Measurements from ENCODE around the gene CEACAM4.

The CEACAM4 gene

GRCh38 chr19:41591951-41592562 lies 34.8 kb downstream of the CEACAM4 start:
- no peaks in the 10 kb centered on the region for H3K9me2 ChIP-seq (ENCODE audit: low read depth, low read length)
- no peak overlapping the region for H3K27ac ChIP-seq (ENCODE audit: low read depth, low read length, poor library complexity, severe bottlenecking)
- no peaks in the 10 kb centered on the region for H4K20me1 ChIP-seq (ENCODE audit: insufficient read depth, low read length)
- no peak overlapping the region for H2AFZ ChIP-seq (ENCODE audit: low read length)
- H3K4me2 ChIP-seq (ENCODE audit: low read length): no peak overlapping the region
- no peaks in the 10 kb centered on the region for H3K36me3 ChIP-seq (ENCODE audit: insufficient read depth, low read length)
- H3K79me2 ChIP-seq (ENCODE audit: insufficient read depth, low read length): no peaks in the 10 kb centered on the region
- TF ChIP-seq, protein P1, sequence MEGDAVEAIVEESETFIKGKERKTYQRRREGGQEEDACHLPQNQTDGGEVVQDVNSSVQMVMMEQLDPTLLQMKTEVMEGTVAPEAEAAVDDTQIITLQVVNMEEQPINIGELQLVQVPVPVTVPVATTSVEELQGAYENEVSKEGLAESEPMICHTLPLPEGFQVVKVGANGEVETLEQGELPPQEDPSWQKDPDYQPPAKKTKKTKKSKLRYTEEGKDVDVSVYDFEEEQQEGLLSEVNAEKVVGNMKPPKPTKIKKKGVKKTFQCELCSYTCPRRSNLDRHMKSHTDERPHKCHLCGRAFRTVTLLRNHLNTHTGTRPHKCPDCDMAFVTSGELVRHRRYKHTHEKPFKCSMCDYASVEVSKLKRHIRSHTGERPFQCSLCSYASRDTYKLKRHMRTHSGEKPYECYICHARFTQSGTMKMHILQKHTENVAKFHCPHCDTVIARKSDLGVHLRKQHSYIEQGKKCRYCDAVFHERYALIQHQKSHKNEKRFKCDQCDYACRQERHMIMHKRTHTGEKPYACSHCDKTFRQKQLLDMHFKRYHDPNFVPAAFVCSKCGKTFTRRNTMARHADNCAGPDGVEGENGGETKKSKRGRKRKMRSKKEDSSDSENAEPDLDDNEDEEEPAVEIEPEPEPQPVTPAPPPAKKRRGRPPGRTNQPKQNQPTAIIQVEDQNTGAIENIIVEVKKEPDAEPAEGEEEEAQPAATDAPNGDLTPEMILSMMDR (IDR thresholded peaks at IDR 0.05; ENCODE audit: low read length): no peak
- no peak for TF ChIP-seq EZH2 (IDR thresholded peaks at IDR 0.05; ENCODE audit: borderline replicate concordance, low read length)
- no peaks in the 10 kb centered on the region for H3K4me1 ChIP-seq (ENCODE audit: insufficient read depth, low read length, severe bottlenecking)
- no peak overlapping the region for H3K9ac ChIP-seq (ENCODE audit: low read length)
- H3K4me3 ChIP-seq (ENCODE audit: low read depth, low read length, poor library complexity, severe bottlenecking): no peak overlapping the region
- no peaks in the 10 kb centered on the region for H3K9me3 ChIP-seq (ENCODE audit: low read length)
- H3F3A ChIP-seq (ENCODE audit: insufficient read depth, low read length): no peaks in the 10 kb centered on the region
- H3K27me3 ChIP-seq (ENCODE audit: insufficient read depth, low read length): no peaks in the 10 kb centered on the region

- H3K4me1 ChIP-seq (ENCODE audit: insufficient read depth, low read length, severe bottlenecking): no peaks in the 10 kb centered on the region
- H3K27me3 ChIP-seq (ENCODE audit: insufficient read depth, low read length): no peaks in the 10 kb centered on the region
- no peak for TF ChIP-seq EZH2 (IDR thresholded peaks at IDR 0.05; ENCODE audit: borderline replicate concordance, low read length)
- TF ChIP-seq, protein P1 (IDR thresholded peaks at IDR 0.05; ENCODE audit: low read length): no peak
- H3K9me2 ChIP-seq (ENCODE audit: low read depth, low read length): no peaks in the 10 kb centered on the region
- H4K20me1 ChIP-seq (ENCODE audit: insufficient read depth, low read length): no peaks in the 10 kb centered on the region
- H3K36me3 ChIP-seq (ENCODE audit: insufficient read depth, low read length): no peaks in the 10 kb centered on the region
- H3K27ac ChIP-seq (ENCODE audit: low read depth, low read length, poor library complexity, severe bottlenecking): no peak overlapping the region
- H3K79me2 ChIP-seq (ENCODE audit: insufficient read depth, low read length): no peaks in the 10 kb centered on the region
- no peak overlapping the region for H3K9ac ChIP-seq (ENCODE audit: low read length)
- no peak overlapping the region for H3K4me2 ChIP-seq (ENCODE audit: low read length)
- H3K9me3 ChIP-seq (ENCODE audit: low read length): no peaks in the 10 kb centered on the region
- H3K4me3 ChIP-seq (ENCODE audit: low read depth, low read length, poor library complexity, severe bottlenecking): no peak overlapping the region
- H3F3A ChIP-seq (ENCODE audit: insufficient read depth, low read length): no peaks in the 10 kb centered on the region
- H2AFZ ChIP-seq (ENCODE audit: low read length): no peak overlapping the region
These were observed 35.9 kb downstream of the CEACAM4 start for GRCh38 chr19:41590936-41591335.

GRCh38 chr19:41589371-41589770 lies 37.5 kb downstream of the CEACAM4 start:
- TF ChIP-seq EZH2 (IDR thresholded peaks at IDR 0.05; ENCODE audit: borderline replicate concordance, low read length): no peak
- TF ChIP-seq, protein P1 (IDR thresholded peaks at IDR 0.05; ENCODE audit: low read length): no peak
- Histone ChIP-seq H3K9me3 (ENCODE audit: low read length) (no peaks in the 10 kb centered on the region), H3K27me3 (ENCODE audit: insufficient read depth, low read length) (no peaks in the 10 kb centered on the region), H4K20me1 (ENCODE audit: insufficient read depth, low read length) (no peaks in the 10 kb centered on the region), H3K27ac (ENCODE audit: low read depth, low read length, poor library complexity, severe bottlenecking) (no peak overlapping the region), H3K79me2 (ENCODE audit: insufficient read depth, low read length) (no peaks in the 10 kb centered on the region), H3K4me3 (ENCODE audit: low read depth, low read length, poor library complexity, severe bottlenecking) (no peak overlapping the region), H3K4me2 (ENCODE audit: low read length) (no peak overlapping the region), H2AFZ (ENCODE audit: low read length) (no peak overlapping the region), H3K9me2 (ENCODE audit: low read depth, low read length) (no peaks in the 10 kb centered on the region), H3K9ac (ENCODE audit: low read length) (no peak overlapping the region), H3K36me3 (ENCODE audit: insufficient read depth, low read length) (no peaks in the 10 kb centered on the region), H3F3A (ENCODE audit: insufficient read depth, low read length) (no peaks in the 10 kb centered on the region), H3K4me1 (ENCODE audit: insufficient read depth, low read length, severe bottlenecking) (no peaks in the 10 kb centered on the region)

Data from OCI-LY1 (cell line).